ENCODE data around the gene VDR. TPM values are rescaled to one million over a fixed set of nuclear protein-coding genes. Genes with fewer than 3 reads are reported as not detected.

The VDR gene
- total and polyA plus RNA-seq, 10 donors = 0.70 to 10.5 (median 5.7) TPM

DNA sequence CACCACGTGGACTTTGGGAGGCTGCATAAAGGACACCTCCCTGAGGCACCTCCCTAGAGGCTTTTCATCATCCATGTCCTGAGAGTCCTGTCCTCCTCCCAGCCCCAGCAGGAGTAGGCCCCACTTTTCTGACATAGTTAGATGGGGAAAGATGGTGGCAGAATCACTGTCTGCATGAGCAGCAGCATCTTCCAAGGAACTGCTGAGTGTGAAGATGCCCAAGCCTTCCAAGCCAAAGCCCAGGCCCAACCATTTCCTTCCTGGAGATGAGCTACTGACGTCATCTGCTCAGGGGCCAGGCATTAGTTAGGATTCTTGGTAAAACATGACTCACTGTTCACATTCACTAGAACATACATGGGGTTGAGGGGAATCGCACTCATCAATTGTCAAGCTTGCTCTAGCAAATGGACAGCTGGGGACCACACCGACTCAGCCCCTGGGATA is 37.3 kb downstream of the VDR start:
- 65 to 86% (median 74%) methylated on average over 4 of the region's 4 CpGs for WGBS, 5 donors
- peak overlapping the region in 3 of 8 donors; percentile 50 to 65 (median 54) for H3K27ac ChIP-seq
- H3K4me1 ChIP-seq = peaks cover 0 to 38% (median 24%) of the 10 kb centered on the region in 6 donors
- H3K36me3 ChIP-seq = peaks cover 0 to 22% (median 0%) of the 10 kb centered on the region in 6 donors
- no peaks in the 10 kb centered on the region for H3K9me3 ChIP-seq
- H3K4me3 ChIP-seq = no peak overlapping the region
- H3K27me3 ChIP-seq (replicated peaks in 1 of 7) = no peaks in the 10 kb centered on the region
- intact Hi-C loops (cut with DNase I; ENCODE audit: low total_unique reads) = no loop called here
- no peak for TF ChIP-seq POLR2A (IDR thresholded peaks at IDR 0.05)
- TF ChIP-seq, protein P1, sequence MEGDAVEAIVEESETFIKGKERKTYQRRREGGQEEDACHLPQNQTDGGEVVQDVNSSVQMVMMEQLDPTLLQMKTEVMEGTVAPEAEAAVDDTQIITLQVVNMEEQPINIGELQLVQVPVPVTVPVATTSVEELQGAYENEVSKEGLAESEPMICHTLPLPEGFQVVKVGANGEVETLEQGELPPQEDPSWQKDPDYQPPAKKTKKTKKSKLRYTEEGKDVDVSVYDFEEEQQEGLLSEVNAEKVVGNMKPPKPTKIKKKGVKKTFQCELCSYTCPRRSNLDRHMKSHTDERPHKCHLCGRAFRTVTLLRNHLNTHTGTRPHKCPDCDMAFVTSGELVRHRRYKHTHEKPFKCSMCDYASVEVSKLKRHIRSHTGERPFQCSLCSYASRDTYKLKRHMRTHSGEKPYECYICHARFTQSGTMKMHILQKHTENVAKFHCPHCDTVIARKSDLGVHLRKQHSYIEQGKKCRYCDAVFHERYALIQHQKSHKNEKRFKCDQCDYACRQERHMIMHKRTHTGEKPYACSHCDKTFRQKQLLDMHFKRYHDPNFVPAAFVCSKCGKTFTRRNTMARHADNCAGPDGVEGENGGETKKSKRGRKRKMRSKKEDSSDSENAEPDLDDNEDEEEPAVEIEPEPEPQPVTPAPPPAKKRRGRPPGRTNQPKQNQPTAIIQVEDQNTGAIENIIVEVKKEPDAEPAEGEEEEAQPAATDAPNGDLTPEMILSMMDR (IDR thresholded peaks at IDR 0.05 in 8 of 11, conservative IDR thresholded peaks at IDR 0.05 in 3 of 11) = no peak
- no peak for TF ChIP-seq POLR2AphosphoS5 (IDR thresholded peaks at IDR 0.05)
- peak; percentile 42 for DNase-seq

DNA sequence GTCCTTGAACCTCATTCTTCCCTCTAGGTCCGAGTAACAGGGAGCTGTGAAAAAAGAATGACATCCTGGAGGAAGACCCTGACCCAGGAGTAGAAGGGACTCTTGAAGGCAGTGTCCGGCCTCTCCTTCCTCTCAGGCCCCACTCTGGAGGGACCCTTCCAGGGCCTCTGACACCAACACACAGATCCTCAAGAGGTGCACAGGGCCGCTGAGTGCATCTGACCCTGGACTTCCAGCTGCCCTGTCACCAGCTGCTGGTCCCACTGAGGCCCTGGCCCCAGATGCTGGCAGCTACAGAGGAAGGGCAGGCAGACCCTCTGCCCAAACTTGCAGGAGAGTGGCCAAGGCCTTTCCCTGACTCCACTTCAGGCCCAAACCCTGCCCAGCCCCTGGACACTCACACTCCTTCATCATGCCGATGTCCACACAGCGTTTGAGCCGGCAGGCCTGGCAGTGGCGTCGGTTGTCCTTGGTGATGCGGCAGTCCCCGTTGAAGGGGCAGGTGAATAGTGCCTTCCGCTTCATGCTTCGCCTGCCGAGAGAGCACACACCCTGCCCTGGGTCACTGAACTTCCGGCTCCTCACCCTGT is 40.1 kb downstream of the VDR start:
- peak; percentile 64 for DNase-seq
- WGBS, 5 donors = 89 to 97% (median 95%) methylated on average over 14 of the region's 14 CpGs
- Histone ChIP-seq H3K9me3 (no peaks in the 10 kb centered on the region), H3K36me3 (peaks cover 0 to 30% (median 0%) of the 10 kb centered on the region in 6 donors), H3K27ac (no peak overlapping the region), H3K4me1 (peaks cover 0 to 24% (median 13%) of the 10 kb centered on the region in 6 donors), H3K4me3 (no peak overlapping the region), H3K27me3 (replicated peaks in 1 of 7) (no peaks in the 10 kb centered on the region)
- intact Hi-C loops (cut with DNase I; ENCODE audit: low total_unique reads) = no loop called here
- TF ChIP-seq POLR2A (IDR thresholded peaks at IDR 0.05) (no peak), POLR2AphosphoS5 (IDR thresholded peaks at IDR 0.05) (no peak)
- TF ChIP-seq, protein P1 (IDR thresholded peaks at IDR 0.05 in 8 of 11, conservative IDR thresholded peaks at IDR 0.05 in 3 of 11) = no peak

DNA sequence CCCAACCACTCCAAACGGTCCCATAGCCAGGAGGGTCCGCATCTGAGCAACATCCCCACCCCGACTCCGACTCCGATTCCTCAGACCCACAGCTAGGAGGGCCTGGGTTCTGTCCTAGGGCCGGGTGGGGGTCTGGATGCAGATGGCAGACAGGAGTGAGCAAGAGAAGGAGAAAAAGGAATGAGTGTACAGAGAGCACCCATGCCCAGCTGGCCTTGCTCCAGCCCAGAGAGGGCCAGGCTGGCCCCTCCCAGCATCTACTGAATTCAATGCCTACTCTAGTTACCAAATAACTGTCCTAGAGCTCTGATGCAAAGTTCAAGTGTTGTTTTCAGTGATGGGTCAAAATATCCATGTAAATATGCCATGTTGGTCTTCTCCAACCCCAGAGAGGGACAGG is 40.8 kb downstream of the VDR start:
- 81 to 95% (median 87%) methylated on average over 6 of the region's 6 CpGs for WGBS, 5 donors
- DNase-seq = peak; percentile 54
- intact Hi-C loops (cut with DNase I; ENCODE audit: low total_unique reads) = no loop called here
- TF ChIP-seq POLR2AphosphoS5 (IDR thresholded peaks at IDR 0.05) (no peak), POLR2A (IDR thresholded peaks at IDR 0.05) (no peak)
- TF ChIP-seq, protein P1 (IDR thresholded peaks at IDR 0.05 in 8 of 11, conservative IDR thresholded peaks at IDR 0.05 in 3 of 11) = no peak
- peaks cover 0 to 30% (median 0%) of the 10 kb centered on the region in 6 donors for H3K36me3 ChIP-seq
- H3K27me3 ChIP-seq (replicated peaks in 1 of 7) = no peaks in the 10 kb centered on the region
- no peak overlapping the region for H3K27ac ChIP-seq
- no peaks in the 10 kb centered on the region for H3K9me3 ChIP-seq
- H3K4me3 ChIP-seq = no peak overlapping the region
- peaks cover 0 to 18% (median 12%) of the 10 kb centered on the region in 6 donors for H3K4me1 ChIP-seq

DNA sequence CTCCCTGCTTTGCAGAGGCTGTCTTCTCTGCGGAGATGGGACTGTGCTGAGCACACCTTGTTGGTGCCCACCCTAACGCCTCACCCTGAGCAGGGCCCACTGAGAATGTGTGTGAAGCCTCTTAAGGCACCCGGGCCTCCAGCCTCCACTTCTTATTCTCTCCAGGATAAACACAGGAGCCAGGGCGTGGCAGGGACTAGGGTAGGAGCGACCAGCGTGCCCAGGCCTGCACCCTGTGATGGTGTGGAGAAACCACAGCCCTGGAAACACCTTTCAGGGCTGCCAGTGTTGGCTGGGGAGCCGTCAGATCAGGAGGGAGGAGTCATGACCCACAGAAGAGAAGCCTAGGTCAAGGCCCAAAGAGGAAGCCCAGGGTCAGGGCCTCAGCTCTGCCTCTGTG is 41.3 kb downstream of the VDR start:
- WGBS, 5 donors = 65 to 95% (median 83%) methylated on average over 6 to 7 of the region's 7 CpGs
- intact Hi-C loops (cut with DNase I; ENCODE audit: low total_unique reads) = no loop called here
- DNase-seq = peak; percentile 51

More for the DNA sequence above, 41.3 kb downstream of the VDR start:
- peaks cover 0 to 30% (median 0%) of the 10 kb centered on the region in 6 donors for H3K36me3 ChIP-seq
- H3K27ac ChIP-seq = no peak overlapping the region
- no peak overlapping the region for H3K4me3 ChIP-seq
- H3K9me3 ChIP-seq = no peaks in the 10 kb centered on the region
- H3K27me3 ChIP-seq (replicated peaks in 1 of 7) = no peaks in the 10 kb centered on the region
- TF ChIP-seq POLR2A (IDR thresholded peaks at IDR 0.05) (no peak), POLR2AphosphoS5 (IDR thresholded peaks at IDR 0.05) (no peak)
- TF ChIP-seq, protein P1 (IDR thresholded peaks at IDR 0.05 in 8 of 11, conservative IDR thresholded peaks at IDR 0.05 in 3 of 11) = no peak
- H3K4me1 ChIP-seq = peaks cover 0 to 13% (median 8%) of the 10 kb centered on the region in 6 donors

All from spleen (tissue), 11 donors.